K562 (cell line): Measurements from ENCODE around the gene DNAJC11. TPM values are rescaled to one million over a fixed set of nuclear protein-coding genes. Genes with fewer than 3 reads are reported as not detected.

ENCODE experiments used
- BCLAF1 ChIP-seq, 2 experiments: fragments of 450-650 bp in 1 of 2; IDR thresholded peaks; 2 replicates each; pipeline ENCODE4 v1.6.1; 2011 to 2017; ENCODE audit warnings: low read depth in 2 of 2, antibody characterized with exemption in 1 of 2, borderline replicate concordance in 1 of 2, low read length in 1 of 2, mild to moderate bottlenecking in 1 of 2, mixed read lengths in 1 of 2; ENCODE audit not compliant: control insufficient read depth in 1 of 2
- E2F8 ChIP-seq: fragments of 450-650 bp; IDR thresholded peaks from 2 replicates; pipeline ENCODE4 v1.7.1; 2018; ENCODE audit warnings: mild to moderate bottlenecking, low read depth; ENCODE audit not compliant: partially characterized antibody
- MTA2 ChIP-seq: fragments of 450-650 bp; IDR thresholded peaks from 2 replicates; pipeline ENCODE4 v1.6.1; 2016; ENCODE audit warnings: low read depth
- TCF7L2 ChIP-seq: fragments of 150-350 bp; IDR thresholded peaks from 2 replicates; pipeline ENCODE4 v1.6.1; 2016; ENCODE audit warnings: low read depth, mild to moderate bottlenecking, low read length, moderate library complexity
- polyA plus RNA-seq, 8 experiments: library from polyadenylated mRNA; depleted of rRNA in 4 of 8; stranded (reverse) in 5 of 8; unstranded in 3 of 8; fragments of >200 nt; fragmentation: Nextera tagmentation in 2 of 8; fragmentation: Illumina TruSeq in 1 of 8; extraction: Ambion mirVana in 2 of 8; extraction: Trizol in 1 of 8; gene quantifications; 2 replicates each; pipeline versions ENCODE4 v1.2.1 to v1.2.3, GENCODE V29; 2011 to 2014; ENCODE audit warnings: inconsistent platforms in 1 of 8, missing spikeins in 1 of 8
- total RNA-seq, 7 experiments: library from RNA; depleted of rRNA in 6 of 7; stranded (reverse); fragments of >200 nt in 6 of 7; fragmentation: Illumina TruSeq in 2 of 7; extraction: Trizol in 2 of 7; gene quantifications; 2 replicates each; pipeline versions ENCODE4 v1.2.1 to v1.2.3, GENCODE V29; 2011 to 2021; ENCODE audit warnings: low replicate concordance in 1 of 7

DNAJC11 gene
- total and polyA plus RNA-seq, 9 of the 15 experiments (the other 6 are each of a cell fraction or from before 2014, with no cell fraction given): 14.1 to 123 (median 76.6) TPM

- no peak for TF ChIP-seq E2F8
- no peak for TF ChIP-seq MTA2
- TF ChIP-seq BCLAF1 (IDR thresholded peaks at IDR 0.05; ENCODE audit: borderline replicate concordance in 1 of 2, control insufficient read depth in 1 of 2, low read depth in 2 of 2, low read length in 1 of 2): no peak
- TF ChIP-seq TCF7L2: no peak
Measured at GRCh38 chr1:6730473-6730872, 28.9 kb upstream of the DNAJC11 start (continued).
